GM23338 (cell line): ENCODE results near the gene HTATSF1. TPM values are rescaled to one million over a fixed set of nuclear protein-coding genes. Genes with fewer than 3 reads are reported as not detected.

Source experiments
- ATAC-seq: fragments of 200-7000 bp; cut with Tn5 transposase; 3 replicates; pipeline ENCODE4 v1.9.1; 2020
- DNase-seq: peaks from one replicate; pipeline ENCODE4 v3.0.0-alpha.2; 2015; ENCODE audit warnings: low spot score
- H2AFZ ChIP-seq: fragments of 200-600 bp; sonication (generic); 2 replicates; pipeline ENCODE4 v1.8.0; 2016; ENCODE audit warnings: antibody characterized with exemption, mild to moderate bottlenecking, moderate library complexity
- H3F3A ChIP-seq: fragments of 200-600 bp; sonication (generic); replicated peaks from 2 replicates; pipeline ENCODE4 v1.8.0; 2017; ENCODE audit warnings: antibody characterized with exemption, mixed run types, low read depth
- H3K27ac ChIP-seq: fragments of 200-600 bp; sonication (generic); 2 replicates; pipeline ENCODE4 v1.6.1; 2016; ENCODE audit warnings: low read depth
- H3K27me3 ChIP-seq: fragments of 200-600 bp; sonication (generic); 2 replicates; pipeline ENCODE4 v1.8.0; 2016; ENCODE audit warnings: mild to moderate bottlenecking, mixed run types, moderate library complexity; ENCODE audit not compliant: insufficient read depth
- H3K36me3 ChIP-seq: fragments of 200-600 bp; sonication (generic); 2 replicates; pipeline ENCODE4 v1.8.0; 2016; ENCODE audit warnings: mild to moderate bottlenecking; ENCODE audit not compliant: insufficient read depth
- H3K4me1 ChIP-seq: fragments of 200-600 bp; sonication (generic); 2 replicates; pipeline ENCODE4 v1.8.0; 2016; ENCODE audit warnings: mild to moderate bottlenecking, moderate library complexity; ENCODE audit not compliant: insufficient read depth
- H3K4me2 ChIP-seq: fragments of 200-600 bp; sonication (generic); 2 replicates; pipeline ENCODE4 v1.7.1; 2017; ENCODE audit warnings: mixed run types
- H3K4me3 ChIP-seq: fragments of 200-600 bp; sonication (generic); 2 replicates; pipeline ENCODE4 v1.6.1; 2016; ENCODE audit warnings: mixed run types
- H3K79me2 ChIP-seq: fragments of 200-600 bp; sonication (generic); replicated peaks from 2 replicates; pipeline ENCODE4 v1.8.0; 2017; ENCODE audit warnings: mild to moderate bottlenecking; ENCODE audit not compliant: insufficient read depth
- H3K9me2 ChIP-seq: fragments of 200-600 bp; sonication (generic); 2 replicates; pipeline ENCODE4 v1.8.0; 2017; ENCODE audit not compliant: insufficient read depth
- H4K20me1 ChIP-seq: fragments of 200-600 bp; sonication (generic); replicated peaks from 2 replicates; pipeline ENCODE4 v1.8.0; 2017; ENCODE audit warnings: mild to moderate bottlenecking; ENCODE audit not compliant: insufficient read depth
- H3K27ac Mint-ChIP-seq: 2 replicates; pipeline ENCODE4 v1.8.0; 2020; ENCODE audit warnings: inconsistent platforms, mild to moderate bottlenecking, moderate library complexity, mixed read lengths
- H3K27me3 Mint-ChIP-seq: 3 replicates; pipeline ENCODE4 v1.8.0; 2022; ENCODE audit warnings: low read depth, mild to moderate bottlenecking, moderate library complexity, mixed read lengths, inconsistent platforms; ENCODE audit not compliant: insufficient read depth, poor library complexity
- H3K36me3 Mint-ChIP-seq: 3 replicates; pipeline ENCODE4 v1.8.0; 2021; ENCODE audit warnings: low read depth, mild to moderate bottlenecking, inconsistent platforms, moderate library complexity, mixed read lengths
- H3K4me1 Mint-ChIP-seq: 3 replicates; pipeline ENCODE4 v1.8.0; 2020; ENCODE audit warnings: mild to moderate bottlenecking, inconsistent platforms, mixed read lengths
- H3K4me3 Mint-ChIP-seq: 3 replicates; pipeline ENCODE4 v1.8.0; 2021; ENCODE audit warnings: moderate library complexity, mild to moderate bottlenecking, inconsistent platforms, mixed read lengths
- H3K9me3 Mint-ChIP-seq: 3 replicates; pipeline ENCODE4 v1.8.0; 2020; ENCODE audit warnings: moderate library complexity, mild to moderate bottlenecking, inconsistent platforms, mixed read lengths
- CREB1 ChIP-seq: fragments of 250-450 bp; sonication (Bioruptor Pico); IDR thresholded peaks from 2 replicates; pipeline ENCODE4 v1.5.0; 2020; ENCODE audit warnings: low read depth, mild to moderate bottlenecking, moderate library complexity
- CTCF ChIP-seq, 2 experiments: fragments of 200-600 bp in 1 of 2; sonication (generic) in 1 of 2; conservative IDR thresholded peaks; 2 replicates each; pipeline versions ENCODE4 v1.5.1 to v1.6.1; 2016 to 2017; ENCODE audit warnings: antibody characterized with exemption in 2 of 2, low read depth in 2 of 2, mild to moderate bottlenecking in 2 of 2, moderate library complexity in 1 of 2
- ETS1 ChIP-seq: IDR thresholded peaks from 2 replicates; pipeline ENCODE4 v1.6.1; 2016; ENCODE audit warnings: antibody characterized with exemption
- EZH2 ChIP-seq: fragments of 200-600 bp; sonication (generic); IDR thresholded peaks from one replicate; pipeline ENCODE4 v1.8.0; 2017; ENCODE audit warnings: antibody characterized with exemption, mild to moderate bottlenecking, low read depth; ENCODE audit not compliant: unreplicated experiment
- EZH2phosphoT487 ChIP-seq: fragments of 200-600 bp; sonication (generic); IDR thresholded peaks from one replicate; pipeline ENCODE4 v1.8.1; 2018; ENCODE audit warnings: antibody characterized with exemption; ENCODE audit not compliant: unreplicated experiment
- JUNB ChIP-seq: IDR thresholded peaks from one replicate; pipeline ENCODE4 v1.6.1; 2016; ENCODE audit warnings: antibody characterized with exemption; ENCODE audit not compliant: unreplicated experiment
- POLR2AphosphoS5 ChIP-seq: IDR thresholded peaks from 2 replicates; pipeline ENCODE4 v1.6.1; 2016; ENCODE audit warnings: antibody characterized with exemption, low read depth
- REST ChIP-seq: IDR thresholded peaks from one replicate; pipeline ENCODE4 v1.6.1; 2018; ENCODE audit warnings: antibody characterized with exemption; ENCODE audit not compliant: unreplicated experiment
- ZNF331 ChIP-seq: fragments of 250-450 bp; sonication (Bioruptor Pico); IDR thresholded peaks from 2 replicates; pipeline ENCODE4 v1.5.0; 2020; ENCODE audit warnings: low read depth, mild to moderate bottlenecking, moderate library complexity
- ZNF462 ChIP-seq: fragments of 250-450 bp; sonication (Bioruptor Pico); IDR thresholded peaks from 2 replicates; pipeline ENCODE4 v1.5.0; 2020; ENCODE audit warnings: mild to moderate bottlenecking, moderate library complexity
- polyA plus RNA-seq: library from polyadenylated mRNA; unstranded; fragments of >200 nt; fragmentation: Nextera tagmentation; extraction: Ambion mirVana; gene quantifications from 2 replicates; pipeline ENCODE4 v1.2.1, GENCODE V29; 2016
- total RNA-seq: library from RNA; depleted of rRNA; stranded (reverse); fragments of >200 nt; shearing (Covaris generic); gene quantifications from 2 replicates; pipeline ENCODE4 v1.2.3, GENCODE V29; 2014

The HTATSF1 gene
- total and polyA plus RNA-seq, 2 experiments from 2014 or later = 85.5 to 86.8 TPM

DNA sequence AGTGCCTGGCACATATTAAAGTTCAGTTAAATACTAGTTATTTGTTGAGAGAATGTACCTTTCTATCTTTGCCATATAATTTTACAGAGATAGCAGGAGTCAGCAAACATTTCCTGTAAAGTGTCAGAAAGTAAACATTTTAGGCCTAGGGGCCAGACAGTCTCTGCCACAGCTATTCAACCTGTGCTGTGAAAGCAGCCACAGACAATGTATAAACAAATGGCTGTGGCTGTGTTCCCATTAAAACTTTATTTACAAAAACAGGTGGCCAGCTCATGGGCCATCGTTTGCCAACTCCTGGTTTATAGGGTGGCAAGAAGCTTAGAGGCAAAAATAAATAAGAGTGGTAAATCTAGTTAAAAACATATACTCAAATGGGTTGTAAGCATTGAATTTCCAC is 43.6 kb upstream of the HTATSF1 start:
- Histone ChIP-seq H3K27ac (no peak overlapping the region), H4K20me1 (no peaks in the 10 kb centered on the region), H3K36me3 (no peaks in the 10 kb centered on the region), H2AFZ (no peak overlapping the region), H3K9me2 (no peaks in the 10 kb centered on the region), H3K27me3 (no peaks in the 10 kb centered on the region), H3K4me3 (no peak overlapping the region), H3K79me2 (no peaks in the 10 kb centered on the region), H3K4me2 (no peak overlapping the region), H3F3A (no peaks in the 10 kb centered on the region), H3K4me1 (no peaks in the 10 kb centered on the region)
- no peaks in the 10 kb centered on the region; the same call in 2 of the 3 replicates for H3K9me3 Mint-ChIP-seq
- TF ChIP-seq EZH2 = no peak
- H3K4me3 Mint-ChIP-seq = no peak overlapping the region
- H3K36me3 Mint-ChIP-seq = no peaks in the 10 kb centered on the region
- no peak overlapping the region for H3K27ac Mint-ChIP-seq
- DNase-seq (no peak), ATAC-seq (no peak)
- H3K4me1 Mint-ChIP-seq = no peaks in the 10 kb centered on the region
- H3K27me3 Mint-ChIP-seq = no peaks in the 10 kb centered on the region

- no peak overlapping the region for H3K27ac Mint-ChIP-seq
- Histone ChIP-seq H3K79me2 (no peaks in the 10 kb centered on the region), H3K36me3 (no peaks in the 10 kb centered on the region), H3K4me3 (no peak overlapping the region), H3K9me2 (no peaks in the 10 kb centered on the region), H3K4me2 (no peak overlapping the region), H3K4me1 (no peaks in the 10 kb centered on the region), H4K20me1 (no peaks in the 10 kb centered on the region), H3K27me3 (no peaks in the 10 kb centered on the region), H3K27ac (no peak overlapping the region), H3F3A (no peaks in the 10 kb centered on the region), H2AFZ (no peak overlapping the region)
- no peaks in the 10 kb centered on the region for H3K27me3 Mint-ChIP-seq
- DNase-seq (no peak), ATAC-seq (no peak)
- H3K36me3 Mint-ChIP-seq = no peaks in the 10 kb centered on the region
- H3K4me3 Mint-ChIP-seq = no peak overlapping the region
- no peaks in the 10 kb centered on the region for H3K4me1 Mint-ChIP-seq
- H3K9me3 Mint-ChIP-seq = no peaks in the 10 kb centered on the region; the same call in 2 of the 3 replicates
- TF ChIP-seq CREB1 (CRISPR knock-in tag) (no peak), ETS1 (no peak), POLR2AphosphoS5 (no peak), REST (no peak), JUNB (no peak), ZNF462 (CRISPR knock-in tag) (no peak), CTCF (conservative IDR thresholded peaks at IDR 0.05; ENCODE audit: low read depth in 2 of 2) (no peak), EZH2phosphoT487 (no peak), ZNF331 (CRISPR knock-in tag) (no peak), EZH2 (no peak)
These were observed 41.3 kb upstream of the HTATSF1 start for GRCh38 chrX:136456133-136456532.
